SW 1271 (cell line): ENCODE data around the gene KRTAP4-3.
"Not testable (repeated sequence)": the region's sequence is repeated elsewhere in the genome, so short reads cannot be mapped to it uniquely, and the experiment has no call there.

Experiments used
- DNase-seq, 2 experiments: peaks; one replicate each; lab custom pipeline; 2025; lab: John Stamatoyannopoulos, UW

Gene KRTAP4-3

GRCh38 chr17:41151525-41151924 is 16.5 kb downstream of the KRTAP4-3 start:
- no peak for DNase-seq

GRCh38 chr17:41150026-41150425 is 18.0 kb downstream of the KRTAP4-3 start:
- DNase-seq: no peak

GRCh38 chr17:41149652-41149985 is 18.4 kb downstream of the KRTAP4-3 start, which contains the start of gene KRTAP4-5:
Gene KRTAP4-5, minus strand, starts transcription at chr17:41149825. Its CDS starts 58 bp downstream, at chr17:41149767.
- DNase-seq: no peak

- not testable (repeated sequence) for DNase-seq
These were observed 18.9 kb downstream of the KRTAP4-3 start for GRCh38 chr17:41148971-41149651.

GRCh38 chr17:41147531-41148204 is 20.4 kb downstream of the KRTAP4-3 start:
- no peak for DNase-seq

- DNase-seq: no peak
These were observed 22.8 kb downstream of the KRTAP4-3 start for GRCh38 chr17:41145261-41145660.

- DNase-seq: no peak
These were observed 23.2 kb downstream of the KRTAP4-3 start for GRCh38 chr17:41144846-41145245.

GRCh38 chr17:41141361-41141760 is 26.7 kb downstream of the KRTAP4-3 start:
- no peak for DNase-seq

- peak; percentile 18 to 38 for DNase-seq
These were observed 27.5 kb downstream of the KRTAP4-3 start, which contains the start of gene KRTAP4-6 for GRCh38 chr17:41140360-41141131. Gene KRTAP4-6, minus strand, starts transcription at chr17:41140544. Its CDS starts 57 bp downstream, at chr17:41140487.

- not testable (repeated sequence) for DNase-seq
These were observed 28.2 kb downstream of the KRTAP4-3 start for GRCh38 chr17:41139865-41140264.

- no peak for DNase-seq
These were observed 33.9 kb downstream of the KRTAP4-3 start for GRCh38 chr17:41133880-41134735.

- DNase-seq: peak; percentile 23 to 60
These were observed 36.0 kb downstream of the KRTAP4-3 start for GRCh38 chr17:41131979-41132378.

- no peak for DNase-seq
These were observed 40.6 kb downstream of the KRTAP4-3 start for GRCh38 chr17:41127371-41127770.

GRCh38 chr17:41126412-41126811 is 41.6 kb downstream of the KRTAP4-3 start:
- no peak for DNase-seq

GRCh38 chr17:41125064-41125463 is 43.0 kb downstream of the KRTAP4-3 start:
- DNase-seq: no peak

GRCh38 chr17:41123991-41124371 is 44.0 kb downstream of the KRTAP4-3 start, which contains the start of gene KRTAP4-12:
Gene KRTAP4-12, minus strand, starts transcription at chr17:41124182. Its CDS starts 60 bp downstream, at chr17:41124122.
- not testable (repeated sequence) for DNase-seq

GRCh38 chr17:41123292-41123990 is 44.6 kb downstream of the KRTAP4-3 start:
- DNase-seq: not testable (repeated sequence)

GRCh38 chr17:41121742-41122141 is 46.3 kb downstream of the KRTAP4-3 start:
- no peak for DNase-seq

GRCh38 chr17:41119696-41120690 is 48.0 kb downstream of the KRTAP4-3 start:
- DNase-seq: not testable (repeated sequence)

- DNase-seq: no peak
These were observed 49.3 kb downstream of the KRTAP4-3 start for GRCh38 chr17:41118721-41119120.
